Measurements from ENCODE around the gene RHOH. TPM values are rescaled to one million over a fixed set of nuclear protein-coding genes. Genes with fewer than 3 reads are reported as not detected.

Gene RHOH
- total and polyA plus RNA-seq, 2 of the 13 experiments (the other 11 are each of a cell fraction or from before 2014, with no cell fraction given), result 0.57 TPM; not detected in 1

DNA sequence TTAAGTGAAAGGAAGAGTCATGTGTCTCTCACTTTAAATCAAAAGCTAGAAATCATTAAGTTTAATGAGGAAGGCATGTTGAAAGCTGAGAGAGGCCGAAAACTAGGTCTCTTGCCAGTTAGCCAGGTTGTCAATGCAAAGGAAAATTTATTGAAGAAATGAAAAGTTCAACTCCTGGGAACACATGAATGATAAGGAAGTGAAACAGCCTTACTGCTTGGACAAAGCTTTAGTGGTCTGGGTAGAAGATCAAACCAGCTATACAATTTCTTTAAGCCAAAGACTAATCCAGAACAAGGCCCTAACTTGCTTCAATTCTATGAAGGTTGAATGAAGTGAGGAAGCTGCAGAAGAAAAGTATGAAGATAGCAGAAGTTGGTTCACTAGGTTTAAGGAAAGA, 24.9 kb downstream of the RHOH start:
- no peaks in the 10 kb centered on the region; a peak in 1 of 5 replicates for H3K27me3 ChIP-seq (ENCODE audit: control insufficient read depth in 1 of 2, insufficient read depth in 2 of 2, low read length in 2 of 2)
- no TSS peak for BruUV-seq (replicated peaks)
- no peaks in the 10 kb centered on the region for H3K4me1 ChIP-seq (ENCODE audit: insufficient read depth, low read length)
- H3K27ac ChIP-seq (ENCODE audit: extremely low read length, insufficient read depth, low read length), result no peak overlapping the region
- no peak overlapping the region for H3K4me2 ChIP-seq (ENCODE audit: low read depth, low read length)
- DNase-seq (ENCODE audit: low spot score), result no peak
- no peak overlapping the region for H3K9ac ChIP-seq (ENCODE audit: insufficient read depth, low read depth, low read length)
- H3K79me2 ChIP-seq (ENCODE audit: insufficient read depth, low read length), result no peaks in the 10 kb centered on the region
- ChIA-PET CTCF (ENCODE audit: low intra/inter-chr PET ratio, low total read pairs) (no interaction called here), POLR2A (no interaction called here)
- no peaks in the 10 kb centered on the region for H3K9me3 ChIP-seq (ENCODE audit: low read length)
- no peak for FAIRE-seq
- TF ChIP-seq REPIN1 (CRISPR knock-in tag; IDR thresholded peaks at IDR 0.05; ENCODE audit: borderline replicate concordance, low read depth) (no peak), ZNF225 (CRISPR knock-in tag; IDR thresholded peaks at IDR 0.05) (no peak), RARA (CRISPR knock-in tag; IDR thresholded peaks at IDR 0.05) (no peak), ONECUT2 (CRISPR knock-in tag; IDR thresholded peaks at IDR 0.05) (no peak), THYN1 (CRISPR knock-in tag; IDR thresholded peaks at IDR 0.05; ENCODE audit: borderline replicate concordance, low read depth) (no peak), ADNP (CRISPR knock-in tag; IDR thresholded peaks at IDR 0.05) (no peak), ZKSCAN5 (CRISPR knock-in tag; IDR thresholded peaks at IDR 0.05) (no peak), ZNF83 (CRISPR knock-in tag; IDR thresholded peaks at IDR 0.05; ENCODE audit: borderline replicate concordance) (no peak), NCOR1 (IDR thresholded peaks at IDR 0.05; ENCODE audit: borderline replicate concordance, low read length) (no peak), NR1H2 (CRISPR knock-in tag; IDR thresholded peaks at IDR 0.05; ENCODE audit: borderline replicate concordance, low read depth) (no peak)
- TF ChIP-seq, protein P1, sequence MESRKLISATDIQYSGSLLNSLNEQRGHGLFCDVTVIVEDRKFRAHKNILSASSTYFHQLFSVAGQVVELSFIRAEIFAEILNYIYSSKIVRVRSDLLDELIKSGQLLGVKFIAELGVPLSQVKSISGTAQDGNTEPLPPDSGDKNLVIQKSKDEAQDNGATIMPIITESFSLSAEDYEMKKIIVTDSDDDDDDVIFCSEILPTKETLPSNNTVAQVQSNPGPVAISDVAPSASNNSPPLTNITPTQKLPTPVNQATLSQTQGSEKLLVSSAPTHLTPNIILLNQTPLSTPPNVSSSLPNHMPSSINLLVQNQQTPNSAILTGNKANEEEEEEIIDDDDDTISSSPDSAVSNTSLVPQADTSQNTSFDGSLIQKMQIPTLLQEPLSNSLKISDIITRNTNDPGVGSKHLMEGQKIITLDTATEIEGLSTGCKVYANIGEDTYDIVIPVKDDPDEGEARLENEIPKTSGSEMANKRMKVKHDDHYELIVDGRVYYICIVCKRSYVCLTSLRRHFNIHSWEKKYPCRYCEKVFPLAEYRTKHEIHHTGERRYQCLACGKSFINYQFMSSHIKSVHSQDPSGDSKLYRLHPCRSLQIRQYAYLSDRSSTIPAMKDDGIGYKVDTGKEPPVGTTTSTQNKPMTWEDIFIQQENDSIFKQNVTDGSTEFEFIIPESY (CRISPR knock-in tag; IDR thresholded peaks at IDR 0.05), result no peak
- 16% methylated on average over 1 of the region's 1 CpG for WGBS (ENCODE audit: low lambda C conversion rate)
- in situ Hi-C loops (cut with HindIII; ENCODE audit: extremely low pct_ligation_motif_present, low pct_unique_long_range_greater_than_20kb) (no loop called here), intact Hi-C loops (cut with micrococcal nuclease; ENCODE audit: unreplicated experiment) (no loop called here)
- no peak overlapping the region for H2AFZ ChIP-seq (ENCODE audit: low read length)
- no peaks in the 10 kb centered on the region for H3K36me3 ChIP-seq (replicated peaks in 1 of 2; ENCODE audit: control insufficient read depth in 1 of 2, insufficient read depth in 2 of 2, low read length in 2 of 2)
- no peak for ATAC-seq
- H3K4me3 ChIP-seq (replicated peaks in 1 of 3; ENCODE audit: insufficient read depth in 1 of 3, low read depth in 2 of 3, low read length in 3 of 3), result no peak overlapping the region
- H4K20me1 ChIP-seq (ENCODE audit: insufficient read depth, low read length), result no peaks in the 10 kb centered on the region

Data from HepG2 (cell line).